ENCODE measurements around the gene FAM229A. TPM values are rescaled to one million over a fixed set of nuclear protein-coding genes. Genes with fewer than 3 reads are reported as not detected.

Gene FAM229A
- total and polyA plus RNA-seq, 9 of the 15 experiments (the other 6 are each of a cell fraction or from before 2014, with no cell fraction given): 0.04 to 21.6 (median 7.4) TPM

- TF ChIP-seq ZNF764 (CRISPR knock-in tag; IDR thresholded peaks at IDR 0.05; ENCODE audit: low read depth) (no peak), TCF7L2 (IDR thresholded peaks at IDR 0.05; ENCODE audit: low read depth, low read length) (no peak), EZH2 (IDR thresholded peaks at IDR 0.05; ENCODE audit: borderline replicate concordance, low read depth, low read length) (no peak), KLF10 (CRISPR knock-in tag; IDR thresholded peaks at IDR 0.05) (no peak), ILK (tag; IDR thresholded peaks at IDR 0.05; ENCODE audit: borderline replicate concordance, low read depth) (no peak), DLX4 (CRISPR knock-in tag; IDR thresholded peaks at IDR 0.05) (no peak), ZNF717 (CRISPR knock-in tag; IDR thresholded peaks at IDR 0.05) (no peak), IFI16 (CRISPR knock-in tag; IDR thresholded peaks at IDR 0.05) (no peak), PURB (CRISPR knock-in tag; IDR thresholded peaks at IDR 0.05; ENCODE audit: low read depth) (no peak), SAP30 (IDR thresholded peaks at IDR 0.05; ENCODE audit: borderline replicate concordance, insufficient read depth, low read depth, low read length, poor library complexity, severe bottlenecking) (no peak), ZNF75A (CRISPR knock-in tag; IDR thresholded peaks at IDR 0.05) (0 out of 2 replicates have a peak, but pooled peaks have one; percentile 19), BRCA1 (IDR thresholded peaks at IDR 0.05) (no peak), BRCA1 (CRISPR knock-in tag; IDR thresholded peaks at IDR 0.05) (no peak), RNF2 (IDR thresholded peaks at IDR 0.05) (no peak), ZNF146 (CRISPR knock-in tag; IDR thresholded peaks at IDR 0.05; ENCODE audit: unreplicated experiment) (no peak), MXI1 (IDR thresholded peaks at IDR 0.05; ENCODE audit: low read depth, low read length) (no peak), GATAD2A (IDR thresholded peaks at IDR 0.05) (no peak), ZNF507 (tag; conservative IDR thresholded peaks at IDR 0.05) (no peak), ZC3H4 (CRISPR knock-in tag; IDR thresholded peaks at IDR 0.05; ENCODE audit: borderline replicate concordance) (no peak), ZSCAN32 (CRISPR knock-in tag; IDR thresholded peaks at IDR 0.05) (no peak), NFRKB (IDR thresholded peaks at IDR 0.05; ENCODE audit: low read depth) (no peak), ZNF347 (CRISPR knock-in tag; IDR thresholded peaks at IDR 0.05; ENCODE audit: low read depth) (no peak), TARDBP (IDR thresholded peaks at IDR 0.05) (0 out of 2 replicates have a peak, but pooled peaks have one; percentile 16), ZFP1 (CRISPR knock-in tag; IDR thresholded peaks at IDR 0.05) (no peak), NR2F6 (CRISPR knock-in tag; IDR thresholded peaks at IDR 0.05) (no peak)
- TF ChIP-seq, protein P1, sequence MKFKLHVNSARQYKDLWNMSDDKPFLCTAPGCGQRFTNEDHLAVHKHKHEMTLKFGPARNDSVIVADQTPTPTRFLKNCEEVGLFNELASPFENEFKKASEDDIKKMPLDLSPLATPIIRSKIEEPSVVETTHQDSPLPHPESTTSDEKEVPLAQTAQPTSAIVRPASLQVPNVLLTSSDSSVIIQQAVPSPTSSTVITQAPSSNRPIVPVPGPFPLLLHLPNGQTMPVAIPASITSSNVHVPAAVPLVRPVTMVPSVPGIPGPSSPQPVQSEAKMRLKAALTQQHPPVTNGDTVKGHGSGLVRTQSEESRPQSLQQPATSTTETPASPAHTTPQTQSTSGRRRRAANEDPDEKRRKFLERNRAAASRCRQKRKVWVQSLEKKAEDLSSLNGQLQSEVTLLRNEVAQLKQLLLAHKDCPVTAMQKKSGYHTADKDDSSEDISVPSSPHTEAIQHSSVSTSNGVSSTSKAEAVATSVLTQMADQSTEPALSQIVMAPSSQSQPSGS (CRISPR knock-in tag; IDR thresholded peaks at IDR 0.05): no peak
- TF ChIP-seq, protein P2, sequence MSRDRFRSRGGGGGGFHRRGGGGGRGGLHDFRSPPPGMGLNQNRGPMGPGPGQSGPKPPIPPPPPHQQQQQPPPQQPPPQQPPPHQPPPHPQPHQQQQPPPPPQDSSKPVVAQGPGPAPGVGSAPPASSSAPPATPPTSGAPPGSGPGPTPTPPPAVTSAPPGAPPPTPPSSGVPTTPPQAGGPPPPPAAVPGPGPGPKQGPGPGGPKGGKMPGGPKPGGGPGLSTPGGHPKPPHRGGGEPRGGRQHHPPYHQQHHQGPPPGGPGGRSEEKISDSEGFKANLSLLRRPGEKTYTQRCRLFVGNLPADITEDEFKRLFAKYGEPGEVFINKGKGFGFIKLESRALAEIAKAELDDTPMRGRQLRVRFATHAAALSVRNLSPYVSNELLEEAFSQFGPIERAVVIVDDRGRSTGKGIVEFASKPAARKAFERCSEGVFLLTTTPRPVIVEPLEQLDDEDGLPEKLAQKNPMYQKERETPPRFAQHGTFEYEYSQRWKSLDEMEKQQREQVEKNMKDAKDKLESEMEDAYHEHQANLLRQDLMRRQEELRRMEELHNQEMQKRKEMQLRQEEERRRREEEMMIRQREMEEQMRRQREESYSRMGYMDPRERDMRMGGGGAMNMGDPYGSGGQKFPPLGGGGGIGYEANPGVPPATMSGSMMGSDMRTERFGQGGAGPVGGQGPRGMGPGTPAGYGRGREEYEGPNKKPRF (IDR thresholded peaks at IDR 0.05; ENCODE audit: low read depth, low read length): no peak
- TF ChIP-seq, protein P3, sequence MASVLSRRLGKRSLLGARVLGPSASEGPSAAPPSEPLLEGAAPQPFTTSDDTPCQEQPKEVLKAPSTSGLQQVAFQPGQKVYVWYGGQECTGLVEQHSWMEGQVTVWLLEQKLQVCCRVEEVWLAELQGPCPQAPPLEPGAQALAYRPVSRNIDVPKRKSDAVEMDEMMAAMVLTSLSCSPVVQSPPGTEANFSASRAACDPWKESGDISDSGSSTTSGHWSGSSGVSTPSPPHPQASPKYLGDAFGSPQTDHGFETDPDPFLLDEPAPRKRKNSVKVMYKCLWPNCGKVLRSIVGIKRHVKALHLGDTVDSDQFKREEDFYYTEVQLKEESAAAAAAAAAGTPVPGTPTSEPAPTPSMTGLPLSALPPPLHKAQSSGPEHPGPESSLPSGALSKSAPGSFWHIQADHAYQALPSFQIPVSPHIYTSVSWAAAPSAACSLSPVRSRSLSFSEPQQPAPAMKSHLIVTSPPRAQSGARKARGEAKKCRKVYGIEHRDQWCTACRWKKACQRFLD (CRISPR knock-in tag; IDR thresholded peaks at IDR 0.05): no peak
These were observed 16.9 kb downstream of the FAM229A start (continued) for GRCh38 chr1:32345289-32345827.

Measured in K562 (cell line).